Testis (tissue), 3 donors: Measurements from ENCODE around the gene KIRREL1. TPM values are rescaled to one million over a fixed set of nuclear protein-coding genes. Genes with fewer than 3 reads are reported as not detected.

ENCODE experiments used
- DNase-seq: peaks from one replicate; pipeline ENCODE4 v3.0.0-alpha.2; 2019
- H3K27ac ChIP-seq, 2 donors: fragments of 200-600 bp; sonication (generic); one replicate each; pipeline ENCODE4 v1.5.1; 2019
- H3K27me3 ChIP-seq: fragments of 200-600 bp; sonication (generic); one replicate; pipeline ENCODE4 v1.5.1; 2019
- H3K36me3 ChIP-seq: fragments of 200-600 bp; sonication (generic); one replicate; pipeline ENCODE4 v1.5.1; 2017; ENCODE audit warnings: low read depth; ENCODE audit errors: missing control alignments
- H3K4me1 ChIP-seq: fragments of 200-600 bp; sonication (generic); one replicate; pipeline ENCODE4 v1.5.1; 2019
- H3K4me3 ChIP-seq, 2 donors: fragments of 200-600 bp; sonication (generic); one replicate each; pipeline ENCODE4 v1.5.1; 2017 to 2019
- H3K9me3 ChIP-seq: fragments of 200-600 bp; sonication (generic); one replicate; pipeline ENCODE4 v1.5.1; 2017
- POLR2A ChIP-seq: fragments of 450-650 bp; IDR thresholded peaks from one replicate; pipeline ENCODE4 v1.6.1; 2017; ENCODE audit warnings: antibody characterized with exemption, mild to moderate bottlenecking, moderate library complexity
- WGBS, 2 donors: methylation state at CpG; one replicate each; pipeline ENCODE4 v1.1.5; 2018; 5-methylcytosine and 5-hydroxymethylcytosine counted together
- intact Hi-C: fragments of 100-400 bp; cut with DNase I; formaldehyde crosslinking; loops from one replicate; pipeline ENCODE4 v1.15.1; 2023; ENCODE audit warnings: low total_unique reads
- polyA plus RNA-seq: library from polyadenylated mRNA; stranded (reverse); fragments of 350-450 nt; fragmentation: Illumina TruSeq; extraction: RNeasy Lipid Tissue Mini Kit (QIAGEN cat#74804); gene quantifications from one replicate; pipeline ENCODE4 v1.2.3, GENCODE V29; 2014; ENCODE audit warnings: low read depth, low replicate concordance; ENCODE audit not compliant: insufficient read depth
- total RNA-seq, 2 donors: library from RNA; depleted of rRNA; stranded (reverse); fragments of >200 nt; gene quantifications; one replicate each; pipeline ENCODE4 v1.2.3, GENCODE V29; 2016
- TF ChIP-seq, protein P1 (sequence below), 3 experiments: fragments of 450-650 bp in 2 of 3; fragments of 200-600 bp in 1 of 3; sonication (generic) in 1 of 3; IDR thresholded peaks; one replicate each; pipeline ENCODE4 v1.5.1; 2016 to 2019; ENCODE audit warnings: antibody characterized with exemption in 3 of 3, mild to moderate bottlenecking in 2 of 3, moderate library complexity in 1 of 3

The KIRREL1 gene
- total and polyA plus RNA-seq, 3 donors from 2014 or later = 15.5 to 31.9 (median 19.9) TPM

DNA sequence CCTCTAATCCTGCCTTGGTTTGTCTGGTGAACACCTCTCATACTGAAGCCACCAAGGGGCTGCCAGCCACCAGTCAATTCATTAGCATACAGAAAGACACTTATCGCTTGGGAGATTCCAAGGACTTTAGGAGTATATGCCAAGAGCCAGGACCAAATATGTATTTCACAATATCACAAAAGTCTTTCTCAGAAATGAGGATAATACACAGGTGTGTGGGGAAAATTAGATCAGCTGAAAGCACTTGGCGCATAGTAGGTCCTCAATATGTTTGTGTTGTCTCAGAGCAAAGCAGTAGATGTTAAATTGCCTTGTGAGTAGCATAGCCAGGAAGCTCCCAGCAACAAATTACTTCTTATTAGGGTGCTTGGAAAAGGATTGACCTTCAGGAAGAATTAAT is 34.1 kb downstream of the KIRREL1 start:
- Histone ChIP-seq H3K27me3 (no peaks in the 10 kb centered on the region), H3K27ac (no peak overlapping the region), H3K36me3 (no peaks in the 10 kb centered on the region), H3K9me3 (no peaks in the 10 kb centered on the region), H3K4me3 (no peak overlapping the region), H3K4me1 (peaks cover 16% of the 10 kb centered on the region)
- no peak for DNase-seq
- TF ChIP-seq, protein P1, sequence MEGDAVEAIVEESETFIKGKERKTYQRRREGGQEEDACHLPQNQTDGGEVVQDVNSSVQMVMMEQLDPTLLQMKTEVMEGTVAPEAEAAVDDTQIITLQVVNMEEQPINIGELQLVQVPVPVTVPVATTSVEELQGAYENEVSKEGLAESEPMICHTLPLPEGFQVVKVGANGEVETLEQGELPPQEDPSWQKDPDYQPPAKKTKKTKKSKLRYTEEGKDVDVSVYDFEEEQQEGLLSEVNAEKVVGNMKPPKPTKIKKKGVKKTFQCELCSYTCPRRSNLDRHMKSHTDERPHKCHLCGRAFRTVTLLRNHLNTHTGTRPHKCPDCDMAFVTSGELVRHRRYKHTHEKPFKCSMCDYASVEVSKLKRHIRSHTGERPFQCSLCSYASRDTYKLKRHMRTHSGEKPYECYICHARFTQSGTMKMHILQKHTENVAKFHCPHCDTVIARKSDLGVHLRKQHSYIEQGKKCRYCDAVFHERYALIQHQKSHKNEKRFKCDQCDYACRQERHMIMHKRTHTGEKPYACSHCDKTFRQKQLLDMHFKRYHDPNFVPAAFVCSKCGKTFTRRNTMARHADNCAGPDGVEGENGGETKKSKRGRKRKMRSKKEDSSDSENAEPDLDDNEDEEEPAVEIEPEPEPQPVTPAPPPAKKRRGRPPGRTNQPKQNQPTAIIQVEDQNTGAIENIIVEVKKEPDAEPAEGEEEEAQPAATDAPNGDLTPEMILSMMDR (IDR thresholded peaks at IDR 0.05) = no peak
- no peak for TF ChIP-seq POLR2A
- intact Hi-C loops = no loop called here
- WGBS, 2 donors = 89 to 92% methylated on average over 2 of the region's 2 CpGs

DNA sequence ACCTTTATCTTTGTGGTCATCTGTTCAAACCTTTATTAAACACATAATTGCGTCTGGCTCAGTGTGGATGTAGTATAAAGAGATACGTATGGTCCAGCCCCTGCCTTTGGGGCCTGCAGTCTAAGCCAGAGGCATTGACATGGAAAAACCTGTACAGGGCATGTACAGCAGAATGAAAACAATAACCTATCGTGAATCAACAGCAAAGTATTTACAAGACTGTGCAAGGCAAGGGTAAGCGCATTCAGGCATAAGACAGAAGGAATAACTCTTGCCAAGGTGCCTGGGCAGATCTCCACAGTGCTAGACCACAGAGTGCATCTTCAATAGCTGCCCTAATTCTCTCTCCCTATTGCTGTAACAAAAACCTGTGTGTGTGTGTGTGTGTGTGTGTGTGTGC is 35.5 kb downstream of the KIRREL1 start:
- Histone ChIP-seq H3K9me3 (no peaks in the 10 kb centered on the region), H3K4me1 (peaks cover 10% of the 10 kb centered on the region), H3K4me3 (no peak overlapping the region), H3K36me3 (no peaks in the 10 kb centered on the region), H3K27ac (no peak overlapping the region), H3K27me3 (no peaks in the 10 kb centered on the region)
- intact Hi-C loops = no loop called here
- no peak for DNase-seq
- WGBS, 2 donors = 21 to 30% methylated on average over 4 of the region's 4 CpGs
- no peak for TF ChIP-seq POLR2A
- TF ChIP-seq, protein P1 (IDR thresholded peaks at IDR 0.05) = no peak

DNA sequence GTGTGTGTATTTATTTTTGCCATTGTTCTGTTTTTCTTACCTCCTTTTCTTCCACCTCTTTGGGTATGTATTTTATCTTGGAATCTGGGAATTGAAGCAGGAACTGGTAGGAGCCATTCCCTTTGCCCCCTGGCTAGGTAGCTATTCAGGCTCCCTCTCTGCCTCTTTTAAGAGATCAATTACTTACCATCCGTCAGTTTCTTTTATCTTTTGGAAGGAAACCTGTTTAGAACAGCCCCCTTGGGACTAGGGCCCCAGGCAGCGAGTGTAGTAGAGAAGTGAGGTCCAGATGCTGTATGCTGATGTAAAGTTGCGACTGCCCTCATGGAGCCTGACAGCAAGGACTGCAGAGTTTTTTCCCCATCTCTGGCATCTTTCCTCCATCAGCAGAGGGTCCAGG is 41.6 kb downstream of the KIRREL1 start:
- H3K9me3 ChIP-seq = no peaks in the 10 kb centered on the region
- DNase-seq = no peak
- 56 to 69% methylated on average over 3 of the region's 3 CpGs for WGBS, 2 donors
- no peaks in the 10 kb centered on the region for H3K27me3 ChIP-seq
- intact Hi-C loops = loop anchor here (5.0 kb wide), 1 partner anchor 43 kb away; the partner anchor contains the start of gene KIRREL1
- TF ChIP-seq, protein P1 (IDR thresholded peaks at IDR 0.05) = no peak
- no peak for TF ChIP-seq POLR2A
- H3K4me1 ChIP-seq = peaks cover 10% of the 10 kb centered on the region
- H3K36me3 ChIP-seq = no peaks in the 10 kb centered on the region
- H3K4me3 ChIP-seq = no peak overlapping the region
- no peak overlapping the region for H3K27ac ChIP-seq

DNA sequence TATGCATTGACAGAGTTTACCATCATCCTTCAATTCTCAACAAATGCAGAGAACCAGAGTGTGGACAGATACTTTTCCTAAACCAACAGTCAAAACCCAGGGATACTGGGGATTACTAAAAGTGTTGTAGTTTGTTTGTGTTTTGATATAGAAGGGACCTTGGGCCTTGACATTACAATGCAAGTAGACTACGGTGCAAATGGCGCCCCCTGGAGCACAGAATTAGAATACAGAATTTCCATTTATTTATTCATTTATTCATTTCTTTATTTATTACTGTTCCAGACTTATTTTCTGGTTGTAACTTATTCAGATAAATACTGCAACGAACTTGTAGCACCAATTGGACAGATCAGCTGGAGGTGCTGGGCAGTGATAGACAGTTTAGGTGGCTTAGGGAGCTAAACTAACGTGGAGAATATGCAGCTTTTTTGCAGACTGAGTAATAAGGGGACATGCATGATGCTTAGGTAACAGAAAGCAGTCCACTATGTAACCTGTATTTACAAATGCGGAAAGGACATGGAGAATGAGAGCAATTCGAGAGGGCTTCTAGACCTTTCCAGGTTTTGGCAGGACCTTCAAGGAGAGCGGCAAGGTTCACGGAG is 42.6 kb downstream of the KIRREL1 start:
- no peak overlapping the region for H3K4me3 ChIP-seq
- intact Hi-C loops = loop anchor here (5.0 kb wide), 1 partner anchor 44 kb away; the partner anchor contains the start of gene KIRREL1
- TF ChIP-seq, protein P1 (IDR thresholded peaks at IDR 0.05) = peak; percentile 73 to 81 (median 75)
- TF ChIP-seq POLR2A = no peak
- no peak overlapping the region for H3K27ac ChIP-seq
- no peaks in the 10 kb centered on the region for H3K27me3 ChIP-seq
- DNase-seq = peak; percentile 69
- H3K36me3 ChIP-seq = no peaks in the 10 kb centered on the region
- no peaks in the 10 kb centered on the region for H3K9me3 ChIP-seq
- 58 to 59% methylated on average over 8 of the region's 8 CpGs for WGBS, 2 donors
- peaks cover 10% of the 10 kb centered on the region for H3K4me1 ChIP-seq
